GM18507 (cell line): Measurements from ENCODE around the gene WDFY3.
"Not testable (repeated sequence)": the region's sequence is repeated elsewhere in the genome, so short reads cannot be mapped to it uniquely, and the experiment has no call there.

ENCODE experiments used
- DNase-seq: peaks from one replicate; pipeline ENCODE4 v3.0.0; 2011; ENCODE audit warnings: low read depth; ENCODE audit not compliant: insufficient read length; ENCODE audit errors: extremely low spot score
- FAIRE-seq: peaks from 2 replicates; lab custom pipeline; 2011; peaks lifted over from hg19 to GRCh38; lab: Jason Lieb, UNC

Gene WDFY3

DNA sequence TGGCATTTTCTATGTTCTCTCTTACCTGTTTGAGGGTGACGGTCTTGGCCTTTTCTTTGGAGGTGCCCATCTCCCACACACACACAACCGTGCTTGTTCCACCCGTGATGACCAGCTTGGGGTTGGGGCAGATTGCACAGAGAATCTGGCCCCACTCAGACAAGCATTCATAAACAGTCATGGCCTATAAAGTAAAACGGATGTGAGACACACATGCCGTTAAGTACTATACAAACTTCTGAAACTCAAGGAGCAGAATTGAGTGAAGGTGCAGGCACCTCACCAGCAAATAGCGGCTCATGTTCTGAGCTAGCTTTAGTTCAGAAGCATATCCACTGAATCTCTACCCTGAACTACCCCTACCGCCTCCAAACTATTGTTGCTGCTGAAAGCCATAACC, 276.0 kb downstream of the WDFY3 start:
- FAIRE-seq = no peak
- no peak for DNase-seq

DNA sequence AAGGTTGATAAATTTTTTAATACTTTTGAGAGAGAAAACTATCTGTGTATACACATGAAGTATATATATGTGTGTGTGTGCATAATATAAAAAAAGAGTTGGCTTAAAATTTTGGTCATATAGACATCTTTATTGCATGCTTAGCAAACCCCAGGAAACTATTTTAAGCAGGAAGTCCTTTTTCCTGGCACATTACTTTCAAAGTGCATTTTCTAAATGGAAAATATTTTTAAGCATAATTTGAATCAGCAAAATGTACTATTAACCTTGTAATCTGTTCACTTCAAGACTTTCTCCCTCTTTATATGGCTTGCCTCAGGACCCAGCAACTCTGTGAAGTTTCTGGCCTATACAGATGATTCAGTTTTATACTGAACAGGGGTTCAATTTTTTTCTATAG, 277.3 kb downstream of the WDFY3 start:
- DNase-seq (no peak), FAIRE-seq (no peak)

DNA sequence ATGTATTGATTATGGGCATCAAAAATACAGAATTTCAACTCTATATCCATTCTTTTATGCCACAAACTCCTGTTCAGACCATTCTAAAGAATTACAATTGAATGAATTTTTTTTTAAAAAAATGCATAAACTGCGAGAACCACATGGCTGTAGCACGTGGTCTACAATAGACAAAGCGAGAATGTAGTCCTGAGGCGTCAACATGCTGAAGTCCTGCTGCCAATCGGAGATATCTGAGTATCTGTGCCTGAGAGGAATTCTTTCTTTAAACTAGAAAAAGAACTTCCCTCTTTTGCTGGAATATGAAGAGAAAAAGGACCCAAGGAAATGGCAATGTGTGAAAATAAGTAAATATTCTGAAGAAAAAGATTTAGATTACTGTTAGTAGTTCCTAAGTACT, 277.9 kb downstream of the WDFY3 start:
- no peak for FAIRE-seq
- DNase-seq = no peak

DNA sequence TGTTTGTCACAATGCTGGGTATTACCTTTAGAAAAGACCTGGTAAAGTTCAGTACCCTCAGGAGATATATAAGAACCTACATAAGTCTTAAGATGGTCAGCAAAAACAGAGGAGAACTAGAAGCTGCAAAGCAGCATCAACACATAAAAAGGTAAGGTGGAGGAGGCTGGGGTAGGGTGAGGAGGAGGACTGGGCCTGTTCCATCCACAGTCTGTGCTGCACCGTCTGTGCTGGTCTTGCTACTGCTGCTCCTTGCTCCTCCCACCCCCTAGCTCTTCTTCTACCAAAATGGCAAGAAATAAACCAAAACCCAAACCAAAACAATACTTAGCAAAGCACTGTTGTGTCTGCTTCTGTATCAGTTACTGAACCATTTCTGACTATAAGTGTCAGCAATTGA, 281.4 kb downstream of the WDFY3 start:
- DNase-seq (no peak), FAIRE-seq (no peak)

DNA sequence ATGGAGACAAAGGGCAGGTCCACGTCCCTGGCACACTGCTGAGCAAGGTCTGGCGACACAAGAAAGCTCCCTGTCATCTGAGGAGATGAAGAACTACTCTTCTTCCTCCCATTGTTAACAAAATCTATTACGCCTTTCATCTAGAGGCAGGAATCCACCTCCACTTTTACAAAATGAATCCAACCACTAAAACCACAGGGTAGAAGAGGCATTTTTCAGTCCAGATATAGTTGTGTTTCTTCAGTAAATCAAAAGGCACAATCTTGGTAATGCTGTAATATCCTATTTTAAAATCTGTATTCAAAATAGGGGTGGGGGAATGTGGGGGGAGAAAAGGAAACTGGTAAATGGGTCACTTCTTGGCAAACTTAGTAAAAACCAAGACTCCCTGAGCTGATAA, 282.1 kb downstream of the WDFY3 start:
- FAIRE-seq (no peak), DNase-seq (no peak)

DNA sequence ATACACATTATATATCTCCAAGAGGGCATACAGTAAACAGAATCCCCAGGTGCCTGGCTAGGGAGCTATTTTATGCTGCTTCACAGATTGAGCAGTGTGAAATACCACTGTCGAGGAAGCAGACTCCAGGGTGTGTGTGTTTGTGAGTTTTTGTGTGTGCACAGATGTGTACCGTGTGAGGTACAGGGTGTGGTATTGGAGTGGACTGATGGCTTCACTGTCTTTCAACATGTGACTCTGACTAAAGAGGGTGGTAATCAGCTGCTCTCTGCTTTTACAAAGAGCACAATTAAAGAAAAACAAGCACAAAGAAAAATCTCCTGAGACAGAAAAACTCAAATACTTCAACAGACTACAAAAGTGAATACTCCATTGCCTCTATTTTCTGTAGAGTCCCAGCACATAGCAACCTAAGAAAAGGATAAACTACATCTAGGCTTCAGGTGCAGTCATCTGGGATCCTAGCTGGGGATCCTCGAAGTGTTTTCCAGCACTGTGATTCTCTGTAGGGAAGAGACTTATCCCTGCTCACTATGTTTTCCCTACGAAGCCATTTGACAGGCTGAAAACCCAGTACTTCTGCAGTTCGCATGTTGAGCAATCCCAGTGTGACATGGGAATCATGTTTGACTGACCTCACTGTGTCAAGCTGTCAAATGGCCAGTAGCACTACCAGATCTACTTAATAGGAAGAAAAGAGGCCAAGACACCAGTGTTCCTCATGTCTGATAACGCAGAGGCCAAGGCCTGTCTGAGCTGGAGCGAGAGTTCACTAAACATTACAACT, 283.2 kb downstream of the WDFY3 start:
- no peak for FAIRE-seq
- DNase-seq = no peak

DNA sequence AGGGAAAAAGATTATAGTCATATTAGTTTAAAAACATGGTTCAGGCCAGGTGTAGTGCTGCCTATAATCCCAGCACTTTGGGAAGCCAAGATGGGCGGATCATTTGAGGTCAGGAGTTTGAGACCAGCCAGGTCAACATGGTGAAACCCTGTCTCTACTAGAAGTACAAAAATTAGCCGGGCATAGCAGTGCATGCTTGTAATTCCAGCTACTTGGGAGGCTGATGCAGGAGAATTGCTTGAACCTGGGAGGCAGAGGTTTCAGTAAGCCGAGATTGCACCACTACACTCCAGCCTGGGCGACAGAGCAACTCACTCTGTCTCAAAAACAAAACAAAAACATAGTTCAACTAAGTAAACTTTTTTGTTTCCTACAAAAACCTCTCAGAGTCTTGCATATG, 283.8 kb downstream of the WDFY3 start:
- DNase-seq, FAIRE-seq: not testable (repeated sequence)

DNA sequence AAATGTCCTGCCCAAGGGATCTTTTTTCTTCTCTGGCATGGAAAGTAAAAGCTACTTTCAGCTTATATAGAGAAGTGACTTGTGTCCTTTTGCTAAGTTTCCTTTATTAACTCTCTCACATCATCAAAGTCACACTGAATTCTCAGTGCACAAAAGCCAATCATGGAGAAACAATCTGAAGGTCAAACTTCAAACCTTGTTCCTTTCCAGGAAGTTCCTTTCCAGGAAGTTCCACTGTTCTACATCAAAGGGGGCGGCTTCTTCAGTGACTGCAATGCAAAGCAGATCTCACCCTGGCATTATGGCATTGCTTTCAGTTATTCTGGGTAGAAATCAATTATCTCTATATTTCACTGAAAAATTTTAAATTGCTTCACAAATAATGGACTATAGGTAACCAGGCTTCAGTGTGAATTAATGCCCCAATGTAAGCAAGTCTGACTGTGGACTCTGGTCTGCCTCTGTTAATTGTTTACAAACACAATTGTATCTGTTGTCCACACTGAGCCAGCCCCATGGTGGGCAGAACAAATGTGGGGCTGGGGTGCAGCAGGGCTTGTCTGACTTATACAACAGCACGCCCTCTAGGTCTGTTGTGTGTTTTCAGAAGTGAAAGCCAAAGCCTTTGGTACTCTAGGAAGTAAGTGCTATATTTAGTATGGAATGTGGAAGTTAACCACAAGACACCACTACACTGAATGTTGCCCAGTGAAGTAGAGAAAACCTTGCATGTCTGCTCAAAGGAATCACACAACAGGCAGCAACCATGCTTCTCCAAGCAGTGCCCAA, 284.8 kb downstream of the WDFY3 start:
- DNase-seq = no peak
- FAIRE-seq = no peak

DNA sequence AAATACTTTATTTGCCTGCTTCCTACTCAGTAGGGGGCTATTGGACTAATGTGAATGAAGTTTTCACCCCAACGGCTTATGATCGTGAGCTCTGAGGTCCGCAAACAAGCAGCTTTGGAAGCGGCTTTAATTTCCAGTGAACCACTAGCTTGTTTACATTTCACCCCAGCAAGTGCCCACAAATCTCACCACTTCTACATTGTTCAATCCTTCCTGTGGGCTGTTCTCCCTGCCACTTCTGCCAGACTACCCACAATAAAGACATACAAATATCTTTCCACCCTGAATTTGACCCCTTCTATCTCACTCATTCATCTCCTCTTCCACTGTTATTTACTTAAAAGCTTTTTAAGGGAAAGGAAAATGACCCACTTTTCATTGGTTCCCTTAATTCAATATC, 285.5 kb downstream of the WDFY3 start:
- no peak for DNase-seq
- no peak for FAIRE-seq

DNA sequence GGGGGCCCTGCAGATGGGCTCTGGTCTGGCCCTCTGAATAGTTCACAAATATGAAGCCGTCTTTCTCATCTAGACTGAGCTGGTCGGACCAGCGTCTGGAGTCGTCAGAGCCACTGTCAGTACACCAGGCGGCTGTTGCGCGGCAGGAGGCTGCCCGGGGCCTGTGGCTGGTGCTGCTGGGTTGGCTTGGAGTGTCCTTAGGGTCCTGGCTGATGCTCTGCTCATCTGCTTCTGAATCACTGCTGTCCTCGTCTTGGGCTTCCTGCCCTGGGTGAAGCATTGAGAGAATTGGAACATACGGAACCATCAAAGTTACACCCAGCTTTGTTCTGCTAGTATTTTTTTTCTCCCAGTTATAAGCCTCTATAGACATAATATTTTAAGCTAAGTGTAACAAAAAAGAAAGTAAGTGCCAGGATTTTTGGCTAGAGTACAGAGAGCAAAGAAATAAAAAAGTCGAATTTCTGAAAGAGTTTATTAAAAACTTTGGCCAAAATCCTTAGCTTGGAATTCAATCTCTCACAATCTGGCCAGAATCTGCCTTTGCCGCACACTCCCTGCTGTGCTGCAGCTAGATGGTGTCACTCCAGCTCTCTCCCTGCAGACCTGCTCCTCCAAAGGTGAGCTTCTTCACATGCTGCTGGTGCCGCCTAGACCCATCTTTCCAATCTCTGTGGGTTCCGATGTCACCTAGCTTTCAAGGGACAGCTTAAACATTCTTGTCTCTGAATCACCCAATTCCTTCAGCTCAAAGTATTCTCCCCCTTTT, 287.3 kb downstream of the WDFY3 start:
- DNase-seq (no peak), FAIRE-seq (no peak)

DNA sequence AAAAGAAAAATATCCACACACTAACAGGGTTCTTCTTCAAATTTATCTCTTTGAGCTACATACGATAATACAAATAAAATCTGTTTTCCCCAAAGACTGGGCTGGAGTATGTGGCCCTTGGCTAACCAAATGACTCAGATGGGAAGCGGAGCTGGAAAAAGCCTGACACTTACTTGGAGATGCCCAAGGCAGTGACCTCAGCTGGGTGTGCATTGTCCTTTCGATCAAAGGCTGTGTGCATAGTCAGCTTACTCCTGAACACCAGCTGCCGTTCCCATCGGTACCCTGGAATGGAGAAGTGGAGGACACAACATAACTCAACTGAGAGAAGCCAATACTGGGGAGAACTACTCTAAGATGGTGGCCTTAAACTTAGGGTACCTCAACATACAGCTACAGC, 288.5 kb downstream of the WDFY3 start:
- DNase-seq (no peak), FAIRE-seq (no peak)

DNA sequence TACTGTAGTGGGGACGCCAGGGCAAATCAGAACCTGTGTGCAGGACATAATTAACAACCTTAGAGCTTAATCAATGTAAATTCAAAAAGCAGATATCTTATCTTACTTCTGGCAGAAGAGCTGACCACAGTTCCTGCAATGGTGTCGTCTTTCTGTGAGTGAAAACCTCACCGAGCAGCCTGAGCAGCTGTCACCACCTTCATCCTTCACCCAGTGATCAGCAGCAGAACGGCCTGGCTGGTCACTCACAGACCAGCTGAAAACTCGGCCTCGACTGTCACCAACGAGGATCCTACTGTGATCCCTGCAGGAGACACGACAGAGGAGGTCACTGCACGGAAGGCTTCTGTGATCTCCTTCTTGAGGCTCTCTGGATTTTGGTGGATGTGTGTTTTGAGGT, 289.4 kb downstream of the WDFY3 start:
- FAIRE-seq = no peak
- no peak for DNase-seq

DNA sequence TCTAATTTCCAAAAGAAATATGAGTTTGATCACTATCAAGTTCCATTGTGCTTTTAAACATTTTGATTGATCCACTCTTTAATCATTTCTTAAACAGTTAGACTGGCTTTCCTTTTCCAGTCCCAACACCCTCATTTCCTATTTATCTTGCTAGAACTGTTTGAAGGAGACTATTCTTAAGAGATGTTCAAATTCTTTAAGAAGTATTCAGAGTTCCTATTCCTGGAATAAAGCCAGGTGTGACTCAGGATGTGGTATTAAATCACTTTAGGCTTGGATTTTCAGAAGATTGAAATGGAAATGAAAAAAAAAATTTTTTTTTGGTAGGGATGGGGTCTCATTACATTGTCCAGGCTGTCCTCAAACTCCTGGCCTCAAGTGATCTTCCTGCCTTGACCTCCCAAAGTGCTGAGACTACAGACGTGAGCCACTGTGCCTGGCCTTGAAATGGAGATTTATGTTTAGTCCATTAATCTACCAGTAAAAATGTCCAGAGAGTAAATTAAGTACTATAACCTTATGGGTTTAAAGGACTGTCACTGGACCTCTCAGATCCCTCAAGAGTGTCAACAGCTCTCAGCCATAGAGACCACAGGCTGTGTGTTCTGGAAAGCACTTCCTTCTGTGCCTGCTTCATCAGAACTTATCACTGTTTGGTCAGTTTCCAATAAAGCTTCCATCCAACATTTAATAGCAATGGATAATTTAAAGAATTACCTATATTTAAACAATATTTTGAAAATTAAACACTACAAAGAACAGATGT, 292.8 kb downstream of the WDFY3 start:
- DNase-seq (no peak), FAIRE-seq (no peak)

DNA sequence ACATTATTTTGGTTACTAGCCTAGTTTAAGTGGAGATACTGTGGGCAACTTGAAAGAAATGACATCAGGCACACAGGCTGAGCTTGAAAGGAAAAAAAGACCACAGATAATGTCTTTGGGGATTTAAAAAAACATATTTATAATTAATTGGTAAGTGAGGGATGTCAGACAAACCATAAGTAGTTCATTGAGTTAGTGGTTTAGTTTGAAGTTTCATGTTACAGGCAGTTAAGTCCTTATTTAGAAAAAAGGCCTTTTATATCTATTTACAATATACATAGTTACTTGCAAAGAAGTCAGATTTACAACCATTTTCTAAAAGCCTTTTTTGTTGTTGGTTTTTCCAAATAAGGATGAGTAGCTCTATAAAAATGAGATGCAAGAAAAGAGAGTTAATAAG, 294.3 kb downstream of the WDFY3 start:
- DNase-seq = no peak
- FAIRE-seq = no peak

DNA sequence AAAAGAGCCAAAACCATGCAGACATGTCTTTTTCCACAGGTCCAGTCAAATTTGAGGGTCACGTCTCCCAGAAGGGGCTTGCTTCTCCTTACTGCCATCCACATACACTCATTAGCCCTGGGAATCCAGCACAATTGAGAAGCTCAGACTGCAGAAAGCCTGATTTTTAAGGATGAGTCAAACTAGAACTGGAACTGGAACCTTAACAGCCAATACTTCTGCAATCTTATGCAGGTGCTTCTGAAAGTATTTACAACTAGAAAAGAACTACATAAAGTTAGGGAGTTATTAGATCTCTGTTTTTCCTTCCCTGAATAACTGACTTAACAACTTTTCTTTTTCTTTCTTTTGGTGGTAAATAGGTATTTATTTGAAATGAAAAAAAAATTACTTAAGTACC, 297.3 kb downstream of the WDFY3 start:
- DNase-seq = no peak
- no peak for FAIRE-seq

DNA sequence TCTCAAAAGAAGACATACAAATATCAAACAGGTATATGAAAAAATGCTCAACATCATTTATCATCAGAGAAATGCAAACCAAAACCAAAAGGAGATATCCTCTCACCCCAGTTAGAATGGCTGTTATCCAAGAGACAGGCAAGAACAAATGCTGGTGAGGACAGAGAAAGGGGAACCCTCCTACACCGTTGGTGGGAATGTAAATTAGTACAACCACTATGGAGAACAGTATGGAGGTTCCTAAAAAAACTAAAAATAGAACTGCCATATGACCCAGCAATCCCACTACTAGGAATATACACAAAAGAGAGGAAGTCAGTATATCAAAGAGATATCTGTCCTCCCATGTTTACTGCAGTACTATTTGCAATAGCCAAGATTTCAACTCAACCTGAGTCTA, 300.1 kb downstream of the WDFY3 start:
- FAIRE-seq (no peak), DNase-seq (no peak)

DNA sequence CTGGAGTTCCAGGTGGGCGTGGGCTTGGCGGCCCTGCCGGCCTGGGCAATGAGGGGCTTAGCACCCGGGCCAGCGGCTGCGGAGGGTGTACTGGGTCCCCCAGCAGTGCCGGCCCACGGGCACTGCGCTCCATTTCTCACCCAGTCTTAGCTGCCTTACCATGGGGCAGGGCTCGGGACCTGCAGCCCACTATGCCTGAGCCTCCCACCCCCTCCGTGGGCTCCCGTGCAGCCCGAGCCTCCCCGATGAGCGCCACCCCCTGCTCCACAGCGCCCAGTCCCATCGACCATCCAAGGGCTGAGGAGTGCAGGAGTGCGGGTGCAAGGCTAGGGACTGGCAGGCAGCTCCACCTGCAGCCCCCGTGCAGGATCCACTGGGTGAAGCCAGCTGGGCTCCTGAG, 301.7 kb downstream of the WDFY3 start:
- not testable (repeated sequence) for FAIRE-seq, DNase-seq

DNA sequence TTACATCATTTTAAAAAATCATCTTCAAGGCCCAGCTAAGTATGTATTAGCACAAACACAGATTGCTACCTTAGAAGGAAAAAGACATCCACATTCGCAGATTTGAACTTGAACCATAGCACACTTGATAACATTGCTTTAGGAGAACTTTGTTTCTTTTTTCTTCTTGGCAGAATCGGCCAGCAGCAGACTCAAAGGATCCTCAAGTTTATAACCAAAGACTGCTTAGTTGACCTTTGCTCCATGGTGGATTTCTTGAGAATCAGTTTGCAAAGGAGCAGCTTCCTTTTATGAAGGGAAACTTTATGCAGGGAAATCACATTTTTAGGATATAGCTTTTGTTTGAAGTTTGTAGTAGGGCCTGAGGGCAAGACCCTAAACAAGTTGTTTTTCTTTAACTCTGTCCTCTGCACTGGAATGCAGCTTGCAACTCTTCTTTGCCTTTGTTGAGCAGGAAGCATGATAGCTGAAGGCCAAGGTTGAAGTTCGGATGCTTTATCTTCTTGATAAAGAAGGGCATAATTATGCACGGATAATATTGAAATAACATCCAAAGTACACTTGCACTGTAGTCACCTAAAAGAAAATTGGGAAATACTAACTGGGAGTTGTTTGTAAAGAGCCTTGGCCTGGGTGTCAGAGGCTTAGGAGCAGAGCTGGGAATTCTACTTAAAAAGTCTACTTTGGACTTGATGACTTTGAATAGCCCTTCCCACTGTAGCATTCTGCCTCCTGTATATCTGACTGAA, 305.1 kb downstream of the WDFY3 start:
- FAIRE-seq = no peak
- DNase-seq = no peak

DNA sequence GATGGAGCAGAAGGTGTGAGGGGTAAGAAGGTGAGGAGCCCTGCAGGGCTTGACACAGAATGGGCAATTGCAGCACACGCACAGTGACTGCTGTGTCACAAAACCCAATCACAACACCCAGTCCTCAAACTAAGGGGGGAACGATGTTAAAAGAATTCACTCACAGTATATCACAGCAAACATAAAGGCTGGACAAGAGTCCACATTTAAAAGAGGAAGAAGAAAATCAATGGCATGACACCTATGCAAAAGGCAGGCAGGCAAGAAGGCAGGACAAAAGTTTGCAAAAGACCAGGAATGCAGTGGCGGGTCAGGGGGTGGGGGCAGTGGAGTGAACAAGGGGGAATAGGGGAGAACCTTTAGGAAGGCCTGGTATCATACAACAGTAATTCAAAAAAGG, 305.9 kb downstream of the WDFY3 start:
- DNase-seq (no peak), FAIRE-seq (no peak)
